H1 (cell line): Measurements from ENCODE around the gene CDH2. TPM values are rescaled to one million over a fixed set of nuclear protein-coding genes. Genes with fewer than 3 reads are reported as not detected.

Experiments used
- CTCF ChIA-PET: fragments of 300-600 bp; sonication (Branson Sonifier 250); formaldehyde crosslinking; loops from one replicate; lab custom pipeline; 2021; ENCODE audit not compliant: partially characterized antibody; lab: Charles Lee
- POLR2A ChIA-PET: fragments of 300-600 bp; sonication (Branson Sonifier 250); formaldehyde crosslinking; loops from one replicate; lab custom pipeline; 2021; ENCODE audit warnings: inconsistent platforms; ENCODE audit not compliant: partially characterized antibody; lab: Charles Lee
- DNase-seq, 2 experiments: peaks; one replicate each; pipeline versions ENCODE4 v3.0.0 to v3.0.0-alpha.2; 2010 to 2022; ENCODE audit warnings: low spot score in 2 of 2, low read depth in 1 of 2, mixed read lengths in 1 of 2
- FAIRE-seq: peaks from 2 replicates; lab custom pipeline; 2011; peaks lifted over from hg19 to GRCh38; lab: Jason Lieb, UNC
- H2AFZ ChIP-seq: 2 replicates; pipeline ENCODE4 v1.8.1; 2012; ENCODE audit warnings: low read length, inconsistent platforms
- H2AK5ac ChIP-seq: 2 replicates; pipeline ENCODE4 v1.6.1; 2013; ENCODE audit warnings: low read depth, low read length
- H2BK120ac ChIP-seq: replicated peaks from 2 replicates; pipeline ENCODE3; 2013; ENCODE audit warnings: low read depth, low read length, inconsistent platforms
- H2BK12ac ChIP-seq: 2 replicates; pipeline ENCODE4 v1.6.1; 2013; ENCODE audit warnings: low read depth, low read length
- H2BK15ac ChIP-seq: 2 replicates; pipeline ENCODE4 v1.6.1; 2013; ENCODE audit warnings: low read length
- H2BK20ac ChIP-seq: 2 replicates; pipeline ENCODE4 v1.6.1; 2013; ENCODE audit warnings: low read length
- H2BK5ac ChIP-seq: 2 replicates; pipeline ENCODE4 v1.6.1; 2013; ENCODE audit warnings: low read depth, low read length
- H3K14ac ChIP-seq: 2 replicates; pipeline ENCODE4 v1.6.1; 2013; ENCODE audit warnings: inconsistent platforms; ENCODE audit not compliant: insufficient read length
- H3K18ac ChIP-seq: 2 replicates; pipeline ENCODE4 v1.6.1; 2013; ENCODE audit warnings: low read length; ENCODE audit errors: extremely low read depth
- H3K23ac ChIP-seq: 2 replicates; pipeline ENCODE4 v1.6.1; 2013; ENCODE audit warnings: inconsistent platforms; ENCODE audit not compliant: insufficient read length
- H3K23me2 ChIP-seq: 2 replicates; pipeline ENCODE4 v1.6.1; 2013; ENCODE audit warnings: low read depth, low read length
- H3K27ac ChIP-seq: 2 replicates; pipeline ENCODE4 v1.6.1; 2011; ENCODE audit warnings: low read depth, low read length, inconsistent platforms
- H3K27me3 ChIP-seq, 4 experiments: replicated peaks in 1 of 4; 1 replicate in 1 of 4; 2 replicates in 3 of 4; pipeline versions ENCODE4 v1.6.1 to v1.8.1; 2011 to 2013; ENCODE audit warnings: low read length in 3 of 4, mild to moderate bottlenecking in 3 of 4, inconsistent platforms in 2 of 4, mixed read lengths in 2 of 4, moderate library complexity in 1 of 4; ENCODE audit not compliant: control insufficient read depth in 3 of 4, insufficient read depth in 3 of 4; ENCODE audit errors: extremely low read depth in 1 of 4
- H3K36me3 ChIP-seq, 4 experiments: 2 replicates each; pipeline versions ENCODE4 v1.6.1 to v1.8.1; 2011 to 2013; ENCODE audit warnings: mild to moderate bottlenecking in 4 of 4, low read length in 3 of 4, moderate library complexity in 2 of 4, control low read depth in 1 of 4, inconsistent platforms in 1 of 4; ENCODE audit not compliant: insufficient read depth in 4 of 4, control insufficient read depth in 2 of 4
- H3K4ac ChIP-seq: replicated peaks from 2 replicates; pipeline ENCODE3; 2013; ENCODE audit warnings: low read length, low read depth, mixed read lengths, inconsistent platforms; ENCODE audit not compliant: insufficient read length
- H3K4me1 ChIP-seq, 4 experiments: replicated peaks in 1 of 4; 1 replicate in 1 of 4; 2 replicates in 3 of 4; pipeline versions ENCODE4 v1.6.1 to v1.8.1; 2011 to 2013; ENCODE audit warnings: low read length in 3 of 4, inconsistent platforms in 2 of 4, mixed read lengths in 1 of 4; ENCODE audit not compliant: insufficient read depth in 4 of 4, control insufficient read depth in 3 of 4
- H3K4me2 ChIP-seq, 2 experiments: 2 replicates each; pipeline versions ENCODE4 v1.6.1 to v1.8.1; 2011 to 2013; ENCODE audit warnings: low read depth in 2 of 2, low read length in 2 of 2, control low read depth in 1 of 2, inconsistent platforms in 1 of 2, mild to moderate bottlenecking in 1 of 2; ENCODE audit not compliant: insufficient read depth in 1 of 2
- H3K4me3 ChIP-seq, 4 experiments: fragments of 200-600, 300-600 bp in 1 of 4; sonication (generic), shearing (Covaris generic), sonication (Bioruptor Twin) in 1 of 4; 2 replicates each; pipeline versions ENCODE4 v1.5.1 to v1.8.1; 2011 to 2016; ENCODE audit warnings: low read length in 4 of 4, low read depth in 3 of 4, control low read depth in 2 of 4, inconsistent platforms in 2 of 4, mild to moderate bottlenecking in 2 of 4, mixed read lengths in 1 of 4, moderate library complexity in 1 of 4; ENCODE audit not compliant: insufficient read depth in 2 of 4; ENCODE audit errors: extremely low read depth in 1 of 4
- H3K56ac ChIP-seq: replicated peaks from 2 replicates; pipeline ENCODE3; 2013; ENCODE audit warnings: low read depth, mild to moderate bottlenecking, mixed read lengths, low read length, inconsistent platforms; ENCODE audit not compliant: insufficient read length
- H3K79me1 ChIP-seq: 2 replicates; pipeline ENCODE4 v1.6.1; 2013; ENCODE audit warnings: low read depth, low read length, control low read depth
- H3K79me2 ChIP-seq, 2 experiments: 2 replicates each; pipeline versions ENCODE4 v1.6.1 to v1.8.1; 2012 to 2013; ENCODE audit warnings: low read length in 2 of 2, mild to moderate bottlenecking in 2 of 2, inconsistent platforms in 1 of 2; ENCODE audit not compliant: insufficient read depth in 2 of 2, control insufficient read depth in 1 of 2
- H3K9ac ChIP-seq, 4 experiments: replicated peaks in 1 of 4; 1 replicate in 1 of 4; 2 replicates in 3 of 4; pipeline versions ENCODE4 v1.6.1 to v1.8.1; 2011 to 2013; ENCODE audit warnings: low read depth in 3 of 4, low read length in 3 of 4, control low read depth in 2 of 4, mild to moderate bottlenecking in 2 of 4, moderate library complexity in 2 of 4, inconsistent platforms in 1 of 4; ENCODE audit errors: extremely low read depth in 1 of 4
- H3K9me3 ChIP-seq, 2 experiments: 2 replicates each; pipeline versions ENCODE4 v1.6.1 to v1.8.1; 2012 to 2013; ENCODE audit warnings: mild to moderate bottlenecking in 2 of 2, moderate library complexity in 2 of 2, control low read depth in 1 of 2, inconsistent platforms in 1 of 2, low read depth in 1 of 2, low read length in 1 of 2, mixed read lengths in 1 of 2; ENCODE audit not compliant: insufficient read depth in 2 of 2
- H4K20me1 ChIP-seq, 2 experiments: replicated peaks in 1 of 2; 2 replicates each; pipeline versions ENCODE3 to v1.8.1; 2011 to 2013; ENCODE audit warnings: inconsistent platforms in 2 of 2, low read length in 2 of 2, mild to moderate bottlenecking in 1 of 2; ENCODE audit not compliant: insufficient read depth in 2 of 2, control insufficient read depth in 1 of 2
- H4K5ac ChIP-seq: 2 replicates; pipeline ENCODE4 v1.6.1; 2013; ENCODE audit warnings: low read length, low read depth, mixed read lengths, inconsistent platforms; ENCODE audit not compliant: insufficient read length
- H4K8ac ChIP-seq: 2 replicates; pipeline ENCODE4 v1.8.0; 2013; ENCODE audit warnings: mild to moderate bottlenecking, moderate library complexity, low read length, inconsistent platforms; ENCODE audit not compliant: insufficient read depth; ENCODE audit errors: extremely low read depth
- H4K91ac ChIP-seq: replicated peaks from 2 replicates; pipeline ENCODE3; 2013; ENCODE audit warnings: low read length, mixed read lengths, inconsistent platforms; ENCODE audit not compliant: insufficient read length
- BACH1 ChIP-seq: IDR thresholded peaks from 2 replicates; pipeline ENCODE4 v1.6.1; 2012; ENCODE audit warnings: low read length, improper control_type of control experiment
- CREB1 ChIP-seq: IDR thresholded peaks from 2 replicates; pipeline ENCODE4 v1.6.1; 2012; ENCODE audit warnings: inconsistent platforms
- CTBP2 ChIP-seq: IDR thresholded peaks from 2 replicates; pipeline ENCODE4 v1.7.0; 2011; ENCODE audit warnings: borderline replicate concordance, mild to moderate bottlenecking, moderate library complexity, mixed read lengths, low read length; ENCODE audit not compliant: insufficient read depth, insufficient read length
- FOSL1 ChIP-seq: IDR thresholded peaks from 2 replicates; pipeline ENCODE4 v1.6.1; 2011; ENCODE audit warnings: mild to moderate bottlenecking, low read depth, low read length, moderate library complexity; ENCODE audit not compliant: insufficient read depth
- HDAC2 ChIP-seq, 2 experiments: fragments of 300-600 bp in 1 of 2; sonication (generic) in 1 of 2; IDR thresholded peaks; 2 replicates each; pipeline ENCODE4 v1.6.1; 2011 to 2012; ENCODE audit warnings: low read depth in 2 of 2, low read length in 2 of 2, mild to moderate bottlenecking in 2 of 2, moderate library complexity in 2 of 2, borderline replicate concordance in 1 of 2, inconsistent platforms in 1 of 2
- HDAC6 ChIP-seq: IDR thresholded peaks from one replicate; pipeline ENCODE4 v1.7.1; 2012; ENCODE audit warnings: low read depth, mild to moderate bottlenecking, inconsistent platforms, low read length, moderate library complexity
- JUN ChIP-seq: IDR thresholded peaks from 2 replicates; pipeline ENCODE4 v1.6.1; 2011; ENCODE audit warnings: low read depth, mild to moderate bottlenecking, improper control_type of control experiment, low read length
- JUND ChIP-seq: IDR thresholded peaks from 2 replicates; pipeline ENCODE4 v1.6.1; 2011; ENCODE audit warnings: mild to moderate bottlenecking, improper control_type of control experiment, low read length
- KDM5A ChIP-seq: fragments of 200-600 bp; IDR thresholded peaks from 2 replicates; pipeline ENCODE4 v1.7.1; 2012; ENCODE audit warnings: mild to moderate bottlenecking, low read length, inconsistent platforms, mixed read lengths
- MAFK ChIP-seq: IDR thresholded peaks from 2 replicates; pipeline ENCODE4 v1.6.1; 2012; ENCODE audit warnings: low read depth, mild to moderate bottlenecking, improper control_type of control experiment, low read length
- POLR2AphosphoS5 ChIP-seq: IDR thresholded peaks from 2 replicates; pipeline ENCODE4 v1.6.1; 2011; ENCODE audit warnings: low read depth, low read length
- POU5F1 ChIP-seq: IDR thresholded peaks from 2 replicates; pipeline ENCODE4 v1.6.1; 2011; ENCODE audit warnings: low read depth, mild to moderate bottlenecking, low read length, moderate library complexity
- SIX5 ChIP-seq: IDR thresholded peaks from 2 replicates; pipeline ENCODE4 v1.6.1; 2011; ENCODE audit warnings: mild to moderate bottlenecking, low read depth, low read length
- SP2 ChIP-seq: IDR thresholded peaks from 2 replicates; pipeline ENCODE4 v1.6.1; 2012; ENCODE audit warnings: mild to moderate bottlenecking, low read length, inconsistent platforms
- TEAD4 ChIP-seq: IDR thresholded peaks from 2 replicates; pipeline ENCODE4 v1.6.1; 2012; ENCODE audit warnings: low read depth, low read length, inconsistent platforms, mixed read lengths
- WGBS, 2 experiments: shearing (Covaris generic) in 1 of 2; methylation state at CpG; one replicate each; pipeline versions ENCODE4 v1.1.6 to v1.1.7; 2013 to 2015; ENCODE audit warnings: low lambda C conversion rate in 2 of 2, mixed read lengths in 2 of 2, inconsistent platforms in 1 of 2, low coverage in 1 of 2, missing lambda C conversion rate in 1 of 2; ENCODE audit not compliant: insufficient replicate concordance in 2 of 2, insufficient coverage in 1 of 2, insufficient read length in 1 of 2; ENCODE audit errors: extremely low coverage in 1 of 2, missing lambda C conversion rate in 1 of 2; 5-methylcytosine and 5-hydroxymethylcytosine counted together
- polyA plus RNA-seq, 7 experiments: library from polyadenylated mRNA; depleted of rRNA in 3 of 7; stranded (reverse) in 5 of 7; unstranded in 2 of 7; fragments of >200 nt in 5 of 7; fragments of 200-250 nt in 2 of 7; gene quantifications; 1 replicate in 5 of 7; 2 replicates in 1 of 7; 4 replicates in 1 of 7; pipeline versions ENCODE4 v1.2.1 to v1.2.3, GENCODE V29; 2011 to 2013; ENCODE audit warnings: missing spikeins in 2 of 7, mixed read lengths in 2 of 7
- total RNA-seq: library from RNA; stranded (reverse); fragmentation: NEBNext Ultra II Directional; extraction: Animal tissue kit (Norgen Biotek cat#: 25700); gene quantifications from 2 replicates; pipeline ENCODE4 v1.2.1, GENCODE V29; 2021

Gene CDH2
- total and polyA plus RNA-seq, 2 of the 8 experiments (the other 6 are each of a cell fraction or from before 2014, with no cell fraction given), result 15.0 to 56.5 TPM

- Histone ChIP-seq H4K20me1 (no peaks in the 10 kb centered on the region), H3K4ac (no peak overlapping the region), H3K9me3 (no peaks in the 10 kb centered on the region), H3K4me1 (peaks cover 0 to 7% (median 5%) of the 10 kb centered on the region in 4 experiments; a peak in 4 of 7 replicates), H3K9ac (no peak overlapping the region), H3K14ac (no peak overlapping the region), H3K4me2 (no peak overlapping the region), H2BK12ac (no peak overlapping the region), H3K27ac (no peak overlapping the region), H2BK15ac (no peak overlapping the region), H4K8ac (no peak overlapping the region), H3K27me3 (no peaks in the 10 kb centered on the region), H4K91ac (no peak overlapping the region), H2AK5ac (no peak overlapping the region), H3K18ac (no peak overlapping the region), H3K23me2 (no peaks in the 10 kb centered on the region), H3K4me3 (no peak overlapping the region), H4K5ac (no peak overlapping the region), H3K36me3 (no peaks in the 10 kb centered on the region), H2BK5ac (no peak overlapping the region), H2AFZ (no peak overlapping the region), H3K56ac (no peak overlapping the region), H2BK20ac (no peak overlapping the region), H3K79me1 (no peaks in the 10 kb centered on the region), H3K79me2 (no peaks in the 10 kb centered on the region), H2BK120ac (no peak overlapping the region), H3K23ac (no peak overlapping the region)
- FAIRE-seq (peak; percentile 7), DNase-seq (no peak)
- POLR2A ChIA-PET, result interaction anchor here (0.7 kb wide), 1 partner anchor 21 kb away, joined by 3 read pairs; no protein-coding TSS in a partner anchor
- WGBS, 2 experiments, result 79% methylated on average over 7 of the region's 7 CpGs; no CpG with 5 or more reads in 1 of the 2 experiments
- CTCF ChIA-PET, result no interaction called here
- TF ChIP-seq HDAC2 (IDR thresholded peaks at IDR 0.05; ENCODE audit: borderline replicate concordance in 1 of 2, low read depth in 2 of 2, low read length in 2 of 2) (no peak), HDAC6 (no peak), KDM5A (no peak), BACH1 (no peak), MAFK (no peak), JUN (no peak), SP2 (no peak), FOSL1 (no peak), CREB1 (no peak), CTBP2 (no peak), SIX5 (no peak), POU5F1 (no peak), TEAD4 (no peak), JUND (no peak), POLR2AphosphoS5 (no peak)
Measured at GRCh38 chr18:27985832-27986231, 191.1 kb downstream of the CDH2 start.
